HS-27A (cell line): ENCODE results near the gene C10orf143.
A peak's percentile ranks its signal among the peaks of the same experiment; 100 is the strongest.
"Not testable (repeated sequence)": the region's sequence is repeated elsewhere in the genome, so short reads cannot be mapped to it uniquely, and the experiment has no call there.

Source experiments
- DNase-seq: peaks from one replicate; pipeline ENCODE4 v3.0.0-alpha.2; 2012; ENCODE audit warnings: low read depth, missing footprints

Gene C10orf143

DNA sequence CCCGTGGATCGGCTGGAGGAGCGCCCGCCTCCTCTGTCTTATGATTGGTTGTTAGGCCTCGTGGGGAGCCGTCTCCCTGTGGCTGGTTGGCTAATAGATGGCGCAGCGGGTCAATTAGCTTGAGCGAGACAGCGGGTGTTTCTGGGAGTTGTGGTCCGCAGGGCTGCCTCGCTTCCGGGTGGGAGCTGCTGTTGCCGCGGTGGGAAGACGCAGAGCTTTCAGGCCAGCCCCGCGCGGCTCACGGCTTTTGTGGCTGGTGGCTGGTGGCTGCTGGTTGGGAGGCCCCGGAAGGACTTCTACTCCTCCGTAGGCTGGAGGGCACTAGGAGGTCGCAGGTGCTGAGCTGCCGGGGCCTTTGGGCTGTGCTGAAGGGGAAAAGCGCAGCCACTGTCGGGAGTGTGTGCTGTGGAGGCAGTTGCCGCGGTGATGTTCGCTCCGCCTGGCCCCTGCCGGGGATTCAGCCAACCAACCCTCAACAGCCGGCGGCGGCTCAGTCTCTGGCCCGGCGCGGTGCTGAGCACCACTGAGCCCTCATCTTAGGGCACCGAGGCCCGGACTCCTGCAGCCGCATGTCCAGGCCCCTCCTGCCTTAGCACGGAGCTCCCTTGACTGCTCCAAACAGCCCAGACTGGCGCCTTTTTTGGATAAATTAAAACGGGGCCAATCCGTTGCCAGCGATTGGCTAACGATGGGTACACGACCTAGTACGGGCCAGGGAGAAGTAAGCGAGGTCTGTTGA lies 652 bp upstream of the C10orf143 start:
- DNase-seq, result peak; percentile 81

DNA sequence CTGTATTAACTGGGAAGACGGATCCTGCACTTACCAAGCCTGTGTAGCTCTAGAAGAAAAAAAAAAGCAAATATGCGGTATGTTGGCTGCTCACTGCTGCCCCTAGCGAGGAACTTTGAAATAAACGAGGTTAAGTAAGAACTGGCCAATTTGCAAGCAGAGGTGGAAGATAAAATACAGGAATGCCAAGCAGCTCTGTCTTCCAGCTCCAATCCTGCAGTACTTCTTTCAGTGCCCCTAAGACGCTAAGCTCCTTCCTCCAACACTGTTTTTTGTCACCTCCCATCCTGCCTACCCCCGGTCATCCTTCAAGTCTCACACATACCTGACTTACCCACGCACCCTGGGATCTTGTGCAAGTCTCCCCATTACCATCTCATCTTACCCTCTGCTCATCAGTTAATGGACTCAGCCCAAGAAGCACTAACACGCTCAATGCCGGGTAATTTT lies 809 bp downstream of the C10orf143 start:
- DNase-seq, result peak; percentile 48

DNA sequence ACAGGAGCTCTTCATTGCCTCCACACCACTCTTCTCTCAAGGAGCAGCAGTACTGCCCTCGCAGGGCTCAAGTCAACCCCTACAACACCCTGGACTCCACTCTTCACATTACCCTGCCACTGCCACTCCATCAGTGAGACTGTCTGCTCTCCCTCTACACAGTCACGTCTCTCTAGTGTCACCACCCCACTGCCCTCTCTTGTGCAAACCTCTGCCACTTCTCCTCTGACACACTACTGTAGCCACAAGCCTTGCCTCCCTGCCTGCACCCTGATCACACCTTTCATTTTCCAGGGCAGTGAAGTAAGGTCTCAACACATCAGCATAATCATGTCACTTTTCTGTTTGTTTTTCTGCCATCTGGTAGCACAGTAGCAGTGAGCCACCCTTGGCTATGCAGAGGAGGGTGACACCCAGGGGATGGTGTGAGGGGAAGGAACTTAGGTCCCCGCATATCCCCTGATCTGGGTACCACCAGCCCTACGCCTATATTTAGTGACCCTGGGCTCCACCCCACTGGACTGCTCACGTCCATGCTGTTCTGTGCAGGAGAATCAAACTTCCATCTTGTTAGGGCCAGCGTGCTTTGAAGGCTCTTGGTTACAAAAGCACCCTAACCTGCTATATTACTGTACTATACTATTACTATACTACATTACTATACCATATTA lies 1.6 kb downstream of the C10orf143 start:
- no peak for DNase-seq

DNA sequence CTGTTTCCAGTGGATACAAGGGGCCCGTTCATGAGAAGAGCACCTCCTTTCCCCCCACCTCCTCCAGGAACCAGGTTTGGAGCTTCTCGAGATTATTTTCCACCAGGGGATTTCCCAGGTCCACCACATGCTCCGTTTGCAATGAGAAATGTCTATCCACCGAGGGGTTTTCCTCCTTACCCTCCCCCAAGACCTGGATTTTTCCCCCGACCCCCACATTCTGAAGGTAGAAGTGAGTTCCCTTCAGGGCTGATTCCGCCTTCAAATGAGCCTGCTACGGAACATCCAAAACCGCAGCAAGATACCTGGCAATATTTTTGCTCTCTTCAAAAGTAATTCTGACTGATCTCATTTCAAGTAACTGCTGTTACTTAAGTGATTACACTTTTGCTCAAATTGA lies 2.5 kb downstream of the C10orf143 start:
- not testable (repeated sequence) for DNase-seq

DNA sequence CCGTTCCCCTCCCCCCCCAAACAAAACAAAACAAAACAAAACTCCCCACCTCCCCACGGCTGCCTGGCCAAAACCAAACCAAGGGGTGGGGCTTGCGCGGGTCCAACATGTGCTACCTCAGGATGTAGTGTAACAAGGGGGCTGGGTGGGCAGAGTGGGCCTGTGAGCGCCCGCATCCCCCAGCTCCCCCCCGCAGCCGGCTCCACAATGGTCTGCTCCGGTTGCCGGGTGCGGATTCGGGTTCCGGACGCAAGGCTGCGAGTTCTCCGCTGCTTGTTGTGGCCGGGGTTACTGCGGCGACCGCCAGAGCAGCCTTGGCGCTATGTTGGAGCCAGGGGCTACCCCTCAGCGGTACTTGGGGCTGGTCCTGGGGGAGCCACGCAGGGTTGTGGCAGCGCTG lies 4.9 kb downstream of the C10orf143 start:
- no peak for DNase-seq

GRCh38 chr10:130099344-130099743 lies 11.3 kb downstream of the C10orf143 start:
- DNase-seq, result no peak

GRCh38 chr10:130090565-130090964 lies 20.1 kb downstream of the C10orf143 start:
- DNase-seq, result not testable (repeated sequence)

- DNase-seq, result no peak
These were observed 30.2 kb downstream of the C10orf143 start for GRCh38 chr10:130080461-130080814.

DNA sequence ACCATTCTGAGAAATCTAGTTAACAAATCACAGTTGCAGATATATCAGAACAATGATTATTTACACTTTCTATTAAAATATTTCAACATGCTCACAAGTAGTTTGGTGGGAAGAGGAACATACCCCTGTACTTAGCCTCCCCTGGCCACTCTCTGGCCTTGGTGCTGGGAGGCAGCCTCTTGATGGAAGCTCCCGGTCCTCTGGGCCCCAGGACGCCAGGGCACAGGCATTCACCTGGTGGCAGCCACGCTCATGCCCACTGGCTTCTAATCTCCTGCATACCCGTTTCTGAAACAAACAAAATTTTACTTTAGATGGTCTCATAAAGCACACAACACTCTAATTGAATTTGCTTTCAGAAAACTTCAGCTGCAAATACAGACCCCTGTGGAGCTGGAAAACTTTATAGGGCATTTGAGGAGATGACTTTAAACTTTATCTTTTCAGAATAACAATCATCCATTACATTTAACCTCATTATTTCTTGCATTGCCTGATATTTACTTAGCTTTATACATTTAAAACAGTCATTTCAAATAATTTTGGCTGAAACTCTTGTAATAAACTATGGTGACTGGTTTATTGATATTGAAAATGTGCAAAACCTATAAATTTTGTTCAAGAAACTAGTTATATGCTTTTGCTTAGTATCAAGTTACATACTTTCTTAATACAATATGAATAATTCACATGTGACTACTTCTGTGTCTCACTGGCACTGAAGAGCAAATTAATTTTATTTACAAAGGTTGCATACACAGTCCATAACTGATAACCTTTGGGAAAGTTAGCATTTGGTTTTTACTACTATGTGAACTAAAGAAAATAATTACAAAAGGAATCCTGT lies 30.8 kb downstream of the C10orf143 start:
- no peak for DNase-seq

DNA sequence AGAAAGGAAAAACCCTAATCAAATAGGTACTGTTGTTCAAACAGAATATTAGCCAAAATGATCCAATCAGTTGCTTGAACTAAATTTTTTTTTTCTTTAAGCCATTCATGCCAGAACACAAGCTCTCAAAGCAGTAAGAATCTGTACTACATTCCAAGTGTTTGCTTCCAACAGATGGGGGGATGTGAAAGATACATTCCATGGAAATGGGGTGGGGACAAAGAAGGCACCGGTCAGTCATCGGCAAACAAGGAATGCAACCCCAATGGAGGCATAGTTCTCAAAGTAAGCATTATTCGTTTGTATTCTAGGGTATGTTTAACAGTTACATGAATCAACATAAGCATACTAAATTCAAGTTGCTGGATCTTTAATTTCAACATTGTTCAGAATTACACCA lies 32.5 kb downstream of the C10orf143 start:
- DNase-seq, result no peak

- no peak for DNase-seq
These were observed 33.9 kb downstream of the C10orf143 start for GRCh38 chr10:130076681-130077080.

DNA sequence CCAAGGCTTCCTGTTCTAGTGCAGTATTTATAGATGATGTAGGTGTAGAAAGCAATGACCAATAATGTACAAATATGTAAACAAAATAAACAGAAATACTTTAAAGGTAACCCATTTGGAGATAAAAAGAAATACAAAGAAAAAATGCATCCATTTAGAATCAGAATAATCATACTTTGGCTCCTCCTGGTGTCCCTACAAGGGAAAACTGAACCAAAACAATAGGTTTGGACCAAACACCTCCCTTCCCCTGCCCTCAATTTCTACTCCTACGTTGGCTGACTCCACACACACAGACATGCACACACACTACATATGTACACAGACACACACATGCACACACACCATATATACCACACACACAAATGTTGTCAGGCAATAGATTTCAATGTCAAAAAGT lies 36.0 kb downstream of the C10orf143 start:
- no peak for DNase-seq

- DNase-seq, result no peak
These were observed 36.7 kb downstream of the C10orf143 start for GRCh38 chr10:130073912-130074311.

DNA sequence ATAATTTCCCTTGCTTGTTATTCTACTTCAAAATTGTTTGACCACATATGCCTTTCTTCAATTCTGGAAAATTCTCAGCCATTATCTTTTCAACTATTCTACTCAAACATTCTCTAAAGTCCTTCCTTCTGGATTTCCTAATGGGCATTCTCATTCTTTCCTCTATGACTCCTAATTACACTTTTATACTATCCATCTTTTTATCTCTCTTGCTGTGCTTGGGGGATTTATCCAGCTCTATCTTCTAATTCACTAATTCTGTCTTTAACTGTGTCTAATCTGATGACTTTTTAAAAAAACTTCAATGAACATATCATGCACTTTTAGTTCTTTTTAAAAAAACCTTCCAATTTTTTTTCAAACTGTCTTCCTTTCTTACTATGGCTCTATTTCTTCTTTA lies 38.4 kb downstream of the C10orf143 start:
- no peak for DNase-seq

DNA sequence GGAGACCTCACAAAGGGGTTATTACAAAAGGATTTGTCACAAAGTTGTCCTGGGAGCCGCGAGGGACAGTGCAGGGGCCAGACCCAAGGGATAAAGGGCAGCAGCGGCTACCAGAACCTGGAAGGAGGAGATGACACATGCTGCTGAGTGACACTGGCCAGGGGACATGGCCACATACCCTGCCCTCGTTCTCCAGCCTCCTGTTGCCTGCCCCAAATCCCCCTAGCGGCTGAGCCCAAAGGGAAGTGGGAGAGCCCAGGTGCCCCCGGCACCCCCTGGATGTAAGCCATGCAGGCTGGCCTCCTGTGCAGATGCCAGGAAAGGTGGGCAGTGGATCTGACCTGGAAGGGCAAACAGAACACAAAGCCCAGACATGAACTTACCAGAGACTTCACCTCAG lies 42.7 kb downstream of the C10orf143 start:
- DNase-seq, result no peak

DNA sequence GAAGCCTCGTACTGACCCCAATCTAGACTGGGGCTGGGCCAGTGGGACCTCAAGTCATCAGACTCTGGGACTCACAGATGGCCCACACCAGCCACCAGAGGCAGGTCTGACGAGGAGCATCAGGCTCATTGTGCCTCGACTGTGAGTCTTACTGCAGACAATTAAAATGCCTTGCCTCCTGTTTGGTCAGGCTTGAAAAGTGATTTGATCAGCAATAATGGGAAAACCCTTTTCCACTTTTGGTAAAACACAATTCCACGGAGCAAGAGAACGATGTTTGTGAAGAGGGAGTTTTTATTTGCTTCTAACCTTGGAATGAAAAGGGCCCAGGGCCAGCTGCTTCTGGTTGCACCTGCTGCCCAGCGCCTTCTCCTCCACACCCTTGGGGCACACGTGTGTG lies 43.9 kb downstream of the C10orf143 start:
- no peak for DNase-seq

DNA sequence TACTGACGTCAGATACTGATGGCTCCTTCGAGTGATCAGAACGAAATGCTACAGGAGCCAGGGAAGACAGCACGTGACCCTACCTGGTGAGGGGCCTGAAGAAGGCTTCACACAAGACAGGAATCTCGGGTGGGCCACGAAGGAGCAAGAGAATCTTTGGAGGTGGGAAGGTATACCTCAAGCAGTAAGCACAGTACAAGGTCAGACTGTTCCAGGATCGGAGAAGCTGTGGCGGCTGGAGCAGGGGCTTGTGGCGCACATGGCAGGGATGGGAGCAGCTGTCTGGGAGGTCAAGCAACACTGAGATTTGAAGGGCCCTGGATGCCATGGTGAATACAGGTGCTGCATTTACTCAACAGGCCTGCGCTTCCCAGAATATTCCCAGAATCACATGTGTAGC lies 45.4 kb downstream of the C10orf143 start:
- no peak for DNase-seq

GRCh38 chr10:130064783-130065182 lies 45.8 kb downstream of the C10orf143 start:
- DNase-seq, result no peak

GRCh38 chr10:130062976-130063375 lies 47.7 kb downstream of the C10orf143 start:
- no peak for DNase-seq

- no peak for DNase-seq
These were observed 48.4 kb downstream of the C10orf143 start for GRCh38 chr10:130062201-130062600.

- no peak for DNase-seq
These were observed 48.9 kb downstream of the C10orf143 start for GRCh38 chr10:130061760-130062159.

DNA sequence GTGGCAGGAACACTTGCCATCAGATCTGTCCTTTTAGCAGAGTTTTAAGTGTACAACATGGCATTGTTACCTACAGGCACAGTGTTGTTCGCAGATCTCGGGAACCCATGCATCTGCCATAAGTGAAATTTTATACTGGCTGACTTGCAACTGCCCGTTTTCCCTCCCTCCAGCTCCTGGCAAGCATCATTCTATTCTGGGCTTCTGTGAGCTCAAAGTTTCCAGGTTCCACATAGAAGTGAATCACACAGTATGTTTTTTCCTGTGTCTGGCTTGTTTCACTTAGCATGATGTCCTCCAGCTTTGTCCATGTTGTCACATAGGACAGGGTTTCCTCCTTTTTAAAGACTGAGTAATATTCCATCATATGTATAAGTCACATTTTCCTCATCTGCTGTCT lies 56.6 kb downstream of the C10orf143 start:
- DNase-seq, result no peak

GRCh38 chr10:130053561-130053960 lies 57.1 kb downstream of the C10orf143 start:
- DNase-seq, result no peak
